GM12891 (cell line): Measurements from ENCODE around the gene MFSD12.
"Not testable (repeated sequence)": the region's sequence is repeated elsewhere in the genome, so short reads cannot be mapped to it uniquely, and the experiment has no call there.

Experiments used
- DNase-seq: peaks from one replicate; pipeline ENCODE4 v3.0.0; 2011; ENCODE audit warnings: low spot score; ENCODE audit not compliant: insufficient read length
- FAIRE-seq: peaks from 2 replicates; lab custom pipeline; 2011; peaks lifted over from hg19 to GRCh38; lab: Jason Lieb, UNC
- PAX5 ChIP-seq: IDR thresholded peaks from 2 replicates; pipeline ENCODE4 v1.6.1; 2011; ENCODE audit warnings: low read length, moderate library complexity, mild to moderate bottlenecking; ENCODE audit not compliant: insufficient read depth, severe bottlenecking
- POLR2A ChIP-seq: IDR thresholded peaks from 2 replicates; pipeline ENCODE4 v1.6.1; 2011; ENCODE audit warnings: low read depth, low read length, control low read depth
- POLR2AphosphoS5 ChIP-seq: IDR thresholded peaks from 2 replicates; pipeline ENCODE4 v1.6.1; 2011; ENCODE audit warnings: low read depth, low read length, control low read depth
- POU2F2 ChIP-seq: IDR thresholded peaks from 2 replicates; pipeline ENCODE4 v1.6.1; 2011; ENCODE audit warnings: low read depth, mild to moderate bottlenecking, control low read depth, low read length, moderate library complexity
- SPI1 ChIP-seq: IDR thresholded peaks from 2 replicates; pipeline ENCODE4 v1.6.1; 2011; ENCODE audit warnings: low read depth, low read length, control low read depth
- TAF1 ChIP-seq: IDR thresholded peaks from 2 replicates; pipeline ENCODE4 v1.6.1; 2011; ENCODE audit warnings: low read depth, low read length, control low read depth

MFSD12 gene

DNA sequence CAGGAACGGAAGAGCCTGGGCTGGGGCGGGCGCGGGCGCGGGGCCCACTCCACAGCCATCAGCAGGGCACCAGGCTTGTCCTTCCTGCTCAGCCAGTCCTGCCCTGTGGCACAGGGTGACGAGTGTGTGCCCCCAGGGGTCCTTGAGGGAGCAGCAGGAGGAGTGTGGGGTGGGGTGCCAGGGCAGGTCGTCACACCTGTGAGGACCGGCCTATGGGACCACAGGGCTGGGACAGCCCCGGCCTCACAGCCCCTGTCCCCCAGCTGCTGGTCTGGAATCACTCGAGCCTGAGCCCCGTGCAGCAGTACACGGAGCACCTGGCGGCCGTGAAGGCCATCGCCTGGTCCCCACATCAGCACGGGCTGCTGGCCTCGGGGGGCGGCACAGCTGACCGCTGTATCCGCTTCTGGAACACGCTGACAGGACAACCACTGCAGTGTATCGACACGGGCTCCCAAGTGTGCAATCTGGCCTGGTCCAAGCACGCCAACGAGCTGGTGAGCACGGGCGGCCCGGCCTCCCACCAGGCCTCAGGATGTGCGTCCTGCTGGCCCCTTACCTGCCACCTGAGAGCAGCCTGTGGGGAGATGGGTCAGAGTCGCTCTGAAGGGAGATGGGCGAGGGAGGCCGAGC lies 25.1 kb downstream of the MFSD12 start:
- TF ChIP-seq POU2F2 = no peak
- no peak for TF ChIP-seq POLR2AphosphoS5
- no peak for TF ChIP-seq POLR2A
- TF ChIP-seq SPI1 = no peak
- no peak for TF ChIP-seq PAX5
- no peak for TF ChIP-seq TAF1
- FAIRE-seq (no peak), DNase-seq (no peak)

DNA sequence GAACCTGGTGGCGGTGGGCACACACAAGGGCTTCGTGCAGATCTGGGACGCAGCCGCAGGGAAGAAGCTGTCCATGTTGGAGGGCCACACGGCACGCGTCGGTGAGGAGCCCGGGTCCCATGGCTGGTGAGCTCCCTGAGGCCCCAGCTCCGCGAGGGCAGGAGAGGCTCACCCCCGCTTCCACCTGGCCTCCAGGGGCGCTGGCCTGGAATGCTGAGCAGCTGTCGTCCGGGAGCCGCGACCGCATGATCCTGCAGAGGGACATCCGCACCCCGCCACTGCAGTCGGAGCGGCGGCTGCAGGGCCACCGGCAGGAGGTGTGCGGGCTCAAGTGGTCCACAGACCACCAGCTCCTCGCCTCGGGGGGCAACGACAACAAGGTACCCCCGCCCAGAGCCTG lies 25.7 kb downstream of the MFSD12 start:
- FAIRE-seq (no peak), DNase-seq (no peak)
- TF ChIP-seq PAX5 = no peak
- no peak for TF ChIP-seq POU2F2
- no peak for TF ChIP-seq POLR2A
- no peak for TF ChIP-seq SPI1
- no peak for TF ChIP-seq TAF1
- TF ChIP-seq POLR2AphosphoS5 = no peak

DNA sequence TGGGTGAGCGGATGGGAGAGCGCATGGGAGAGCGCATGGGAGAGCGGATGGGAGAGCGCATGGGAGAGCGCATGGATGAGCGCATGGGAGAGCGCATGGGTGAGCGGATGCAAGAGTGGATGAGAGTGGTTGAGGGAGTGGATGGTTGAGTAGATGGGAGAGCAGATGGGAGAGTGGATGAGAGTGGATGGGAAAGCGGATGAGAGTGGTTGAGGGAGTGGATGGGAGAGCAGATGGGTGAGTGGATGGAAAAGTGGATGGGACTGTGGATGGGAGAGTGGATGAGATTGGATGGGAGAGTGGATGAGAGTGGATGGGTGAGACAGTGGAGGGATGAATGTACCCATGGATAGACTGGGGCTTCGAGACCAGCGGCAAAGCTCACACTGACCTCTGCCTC lies 27.0 kb downstream of the MFSD12 start:
- DNase-seq = no peak
- FAIRE-seq = no peak
- TF ChIP-seq TAF1 (no peak), POLR2A (no peak), POLR2AphosphoS5 (no peak), POU2F2 (no peak), PAX5 (no peak), SPI1 (no peak)

DNA sequence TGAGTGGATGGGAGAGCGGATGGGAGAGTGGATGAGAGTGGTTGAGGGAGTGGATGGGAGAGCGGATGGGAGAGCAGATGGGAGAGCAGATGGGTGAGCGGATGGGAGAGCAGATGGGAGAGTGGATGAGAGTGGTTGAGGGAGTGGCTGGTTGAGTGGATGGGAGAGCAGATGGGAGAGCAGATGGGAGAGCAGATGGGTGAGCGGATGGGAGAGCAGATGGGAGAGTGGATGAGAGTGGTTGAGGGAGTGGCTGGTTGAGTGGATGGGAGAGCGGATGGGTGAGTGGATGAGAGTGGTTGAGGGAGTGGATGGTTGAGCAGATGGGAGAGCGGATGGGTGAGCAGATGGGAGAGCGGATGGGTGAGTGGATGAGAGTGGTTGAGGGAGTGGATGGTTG lies 28.1 kb downstream of the MFSD12 start:
- not testable (repeated sequence) for DNase-seq, FAIRE-seq

DNA sequence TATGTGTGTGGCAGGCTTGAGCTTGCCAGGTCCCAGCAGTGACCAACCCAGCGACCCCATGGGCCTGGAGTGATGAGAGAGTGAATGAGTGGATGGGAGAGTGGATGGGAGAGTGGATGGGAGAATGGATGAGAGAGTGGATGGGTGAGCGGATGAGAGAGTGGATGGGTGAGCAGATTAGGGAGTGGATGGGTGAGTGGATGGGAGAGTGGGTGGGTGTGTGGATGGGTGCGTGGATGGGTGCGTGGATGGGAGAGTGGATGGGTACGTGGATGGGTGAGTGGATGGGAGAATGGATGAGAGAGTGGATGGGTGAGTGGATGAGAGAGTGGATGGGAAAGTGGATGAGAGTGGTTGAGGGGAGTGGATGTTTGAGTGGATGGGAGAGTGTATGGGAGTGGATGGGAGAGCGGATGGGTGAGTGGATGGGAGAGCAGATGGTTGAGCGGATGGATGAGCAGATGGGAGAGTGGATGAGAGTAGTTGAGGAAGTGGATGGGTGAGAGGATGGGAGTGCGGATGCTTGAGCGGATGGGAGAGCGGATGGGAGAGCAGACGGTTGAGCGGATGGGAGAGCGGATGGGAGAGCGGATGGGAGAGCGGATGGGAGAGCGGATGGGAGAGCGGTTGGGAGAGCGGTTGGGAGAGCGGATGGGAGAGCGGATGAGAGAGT lies 28.7 kb downstream of the MFSD12 start:
- FAIRE-seq = no peak
- TF ChIP-seq TAF1 (no peak), SPI1 (no peak), POLR2A (no peak), POLR2AphosphoS5 (no peak), PAX5 (no peak), POU2F2 (no peak)
- DNase-seq = no peak

DNA sequence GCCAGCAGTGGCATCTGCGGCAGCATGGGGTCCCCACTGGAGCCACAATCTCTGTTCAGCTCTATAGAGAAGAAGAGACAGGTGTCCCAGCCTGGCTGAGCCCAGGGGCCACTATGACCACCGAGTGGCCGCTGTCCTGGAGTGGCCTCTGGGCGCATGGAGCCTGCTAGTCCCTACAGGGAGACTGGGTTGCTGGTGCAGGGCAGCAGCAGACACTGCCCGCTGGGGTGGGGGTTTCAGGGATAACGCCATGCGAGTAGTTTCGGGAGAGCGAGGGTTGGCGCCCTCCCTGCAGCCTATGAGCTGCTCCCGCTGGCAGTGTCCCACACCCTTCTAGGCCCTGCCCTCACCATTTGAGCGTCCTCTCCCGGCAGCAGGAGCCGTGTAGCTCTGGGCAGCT lies 29.3 kb downstream of the MFSD12 start:
- DNase-seq (no peak), FAIRE-seq (no peak)
- TF ChIP-seq POLR2AphosphoS5 = no peak
- TF ChIP-seq TAF1 = no peak
- no peak for TF ChIP-seq POLR2A
- TF ChIP-seq SPI1 = no peak
- no peak for TF ChIP-seq PAX5
- no peak for TF ChIP-seq POU2F2

DNA sequence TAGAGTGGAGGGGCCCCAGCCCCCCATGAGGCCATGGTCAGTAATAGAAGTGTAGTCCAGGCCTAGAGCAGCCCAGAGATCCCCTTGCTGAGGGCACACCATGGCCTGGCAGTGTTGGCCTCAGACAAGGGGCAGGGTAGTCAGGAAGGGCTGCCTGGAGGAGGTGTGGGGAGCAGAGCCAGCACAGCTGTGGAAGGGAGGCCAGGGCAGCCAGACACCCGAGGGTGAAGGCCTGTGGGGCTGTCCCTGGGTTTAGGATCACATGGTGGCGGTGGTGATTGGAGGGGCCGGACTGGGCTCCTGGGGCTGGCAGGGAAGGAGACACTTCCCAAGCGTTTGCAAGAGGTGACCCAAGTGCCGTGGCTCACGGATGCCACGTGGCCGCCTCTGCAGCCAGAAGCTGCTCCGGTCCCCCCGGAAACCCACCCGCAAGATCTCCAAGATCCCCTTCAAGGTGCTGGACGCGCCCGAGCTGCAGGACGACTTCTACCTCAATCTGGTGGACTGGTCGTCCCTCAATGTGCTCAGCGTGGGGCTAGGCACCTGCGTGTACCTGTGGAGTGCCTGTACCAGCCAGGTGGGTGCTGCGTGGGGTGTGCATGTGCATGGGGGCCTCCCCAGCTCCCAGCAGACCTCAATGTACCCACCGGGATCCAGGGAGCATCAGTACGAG lies 30.0 kb downstream of the MFSD12 start:
- FAIRE-seq (no peak), DNase-seq (no peak)
- no peak for TF ChIP-seq POLR2AphosphoS5
- TF ChIP-seq PAX5 = no peak
- no peak for TF ChIP-seq POLR2A
- no peak for TF ChIP-seq POU2F2
- no peak for TF ChIP-seq TAF1
- TF ChIP-seq SPI1 = no peak

DNA sequence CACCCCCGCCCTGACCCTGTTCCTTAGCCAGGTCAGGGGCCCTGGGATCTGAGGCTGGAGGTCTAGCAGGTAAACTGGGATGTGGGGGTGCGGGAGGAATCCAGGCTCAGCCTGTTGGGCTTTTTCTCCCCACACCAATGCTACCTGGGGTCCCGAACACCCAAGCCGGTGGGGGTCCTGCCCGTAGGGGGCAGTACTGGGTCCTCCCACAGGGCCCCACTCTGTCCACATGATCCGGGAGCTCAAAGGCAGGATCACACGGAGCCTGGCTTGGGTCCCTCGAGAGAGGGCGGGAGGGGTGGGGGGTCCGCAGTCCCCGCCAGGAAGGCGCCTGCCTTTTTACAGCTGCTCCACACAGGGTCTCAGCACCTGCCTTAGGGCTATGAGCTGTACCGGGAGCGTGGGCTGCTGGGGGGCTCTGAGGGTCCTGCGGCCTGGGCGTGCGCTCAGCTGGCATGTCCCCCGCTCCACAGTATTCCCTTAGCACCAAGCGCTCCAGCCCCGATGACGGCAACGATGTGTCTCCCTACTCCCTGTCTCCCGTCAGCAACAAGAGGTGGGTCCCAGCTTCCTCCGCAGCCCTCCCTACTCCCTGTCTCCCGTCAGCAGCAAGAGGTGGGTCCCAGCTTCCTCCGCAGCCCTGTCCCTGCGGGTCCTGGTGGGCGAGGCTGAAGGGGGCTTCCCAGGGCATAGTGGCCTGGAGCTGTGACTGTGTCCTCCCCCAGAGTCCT lies 30.7 kb downstream of the MFSD12 start:
- FAIRE-seq (no peak), DNase-seq (no peak)
- TF ChIP-seq PAX5 = no peak
- no peak for TF ChIP-seq TAF1
- TF ChIP-seq POLR2A = no peak
- TF ChIP-seq POLR2AphosphoS5 = no peak
- TF ChIP-seq POU2F2 = no peak
- TF ChIP-seq SPI1 = no peak

DNA sequence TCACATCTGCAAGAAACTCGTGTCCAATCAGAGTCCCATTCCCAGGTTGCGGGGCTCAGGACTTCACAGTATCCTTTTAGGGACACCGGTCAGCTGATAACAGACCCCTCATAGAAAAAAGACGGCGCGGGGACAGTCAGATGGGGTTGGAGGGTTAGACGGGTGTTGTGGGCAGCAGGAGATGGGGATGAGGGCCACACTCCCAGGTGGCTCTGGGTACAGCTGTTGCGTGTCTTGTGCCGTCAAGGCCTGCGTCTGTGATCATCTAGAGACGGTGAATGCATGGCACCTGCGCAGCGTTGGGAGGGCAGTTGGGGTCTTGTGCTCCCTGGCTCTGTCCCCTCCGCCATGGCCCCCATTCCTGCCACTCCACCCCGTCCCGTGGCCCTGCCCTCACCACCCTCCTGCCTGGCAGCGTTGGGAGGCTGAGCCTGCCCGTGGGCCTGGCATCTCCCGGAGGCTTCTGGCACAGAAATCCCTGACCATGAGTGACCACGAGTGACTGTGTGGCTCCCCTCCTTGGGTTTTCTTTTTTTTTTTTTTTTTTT lies 32.4 kb downstream of the MFSD12 start:
- FAIRE-seq (no peak), DNase-seq (no peak)
- no peak for TF ChIP-seq SPI1
- no peak for TF ChIP-seq POU2F2
- TF ChIP-seq POLR2AphosphoS5 = no peak
- no peak for TF ChIP-seq TAF1
- no peak for TF ChIP-seq POLR2A
- TF ChIP-seq PAX5 = no peak
